Ascending aorta (tissue), 2 donors: ENCODE data around the gene PCDHA11. TPM values are rescaled to one million over a fixed set of nuclear protein-coding genes. Genes with fewer than 3 reads are reported as not detected.
"Not testable (repeated sequence)": the region's sequence is repeated elsewhere in the genome, so short reads cannot be mapped to it uniquely, and the experiment has no call there.

Experiments
- DNase-seq, 2 donors: peaks; one replicate each; pipeline ENCODE4 v3.0.0-alpha.2; 2019; ENCODE audit warnings: low spot score in 2 of 2
- H3K27ac ChIP-seq, 2 donors: fragments of 200-600 bp; sonication (generic); one replicate each; pipeline ENCODE4 v1.5.1; 2016 to 2017; ENCODE audit warnings: mild to moderate bottlenecking in 1 of 2
- H3K27me3 ChIP-seq: fragments of 200-600 bp; sonication (generic); one replicate; pipeline ENCODE4 v1.5.1; 2017
- H3K36me3 ChIP-seq, 2 donors: fragments of 200-600 bp; sonication (generic); one replicate each; pipeline ENCODE4 v1.5.1; 2016
- H3K4me1 ChIP-seq, 2 donors: fragments of 200-600 bp; sonication (generic); one replicate each; pipeline ENCODE4 v1.5.1; 2016 to 2017; ENCODE audit warnings: mild to moderate bottlenecking in 1 of 2
- H3K4me3 ChIP-seq, 2 donors: fragments of 200-600 bp; sonication (generic); one replicate each; pipeline ENCODE4 v1.5.1; 2016 to 2017; ENCODE audit warnings: mild to moderate bottlenecking in 1 of 2
- H3K9me3 ChIP-seq, 2 donors: fragments of 200-600 bp; sonication (generic); one replicate each; pipeline ENCODE4 v1.5.1; 2016
- CTCF ChIP-seq, 3 experiments: fragments of 200-600 bp in 2 of 3; fragments of 450-650 bp in 1 of 3; sonication (generic) in 2 of 3; IDR thresholded peaks; one replicate each; pipeline ENCODE4 v1.5.1; 2016 to 2019; ENCODE audit warnings: antibody characterized with exemption in 3 of 3, mild to moderate bottlenecking in 1 of 3, moderate library complexity in 1 of 3
- intact Hi-C: fragments of 100-400 bp; cut with DNase I; formaldehyde crosslinking; loops from one replicate; pipeline ENCODE4 v1.15.1; 2023
- total RNA-seq: library from RNA; depleted of rRNA; stranded (reverse); fragments of >200 nt; gene quantifications from one replicate; pipeline ENCODE4 v1.1.0, GENCODE V29; 2016

The PCDHA11 gene
- total RNA-seq, 1 donor from 2014 or later = not detected

GRCh38 chr5:140827704-140828361, 40.9 kb upstream of the PCDHA11 start, which contains the start of gene PCDHA6:
Gene PCDHA6 (plus strand): TSS chr5:140827960. CDS start chr5:140828092, 132 bp downstream.
- Histone ChIP-seq H3K9me3 (peaks cover 12 to 50% of the 10 kb centered on the region in 2 donors), H3K4me1 (no peaks in the 10 kb centered on the region), H3K4me3 (peak within 1 kb of the TSS in 1 of 2 donors; percentile 22), H3K36me3 (no peaks in the 10 kb centered on the region), H3K27me3 (no peaks in the 10 kb centered on the region), H3K27ac (no peak within 1 kb of the TSS)
- DNase-seq = no peak
- intact Hi-C loops = no loop called here
- TF ChIP-seq CTCF (IDR thresholded peaks at IDR 0.05) = peak in 1 of 3 experiments; percentile 6

- Histone ChIP-seq H3K4me3 (peak overlapping the region in 1 of 2 donors; percentile 22), H3K27ac (no peak overlapping the region), H3K4me1 (no peaks in the 10 kb centered on the region), H3K9me3 (peaks cover 9 to 54% of the 10 kb centered on the region in 2 donors), H3K36me3 (no peaks in the 10 kb centered on the region), H3K27me3 (no peaks in the 10 kb centered on the region)
- intact Hi-C loops = no loop called here
- DNase-seq = no peak
- TF ChIP-seq CTCF (IDR thresholded peaks at IDR 0.05) = no peak
Observed at GRCh38 chr5:140828362-140828737, 40.4 kb upstream of the PCDHA11 start.

- peaks cover 9 to 64% of the 10 kb centered on the region in 2 donors for H3K9me3 ChIP-seq
- H3K4me1 ChIP-seq, DNase-seq, H3K36me3 ChIP-seq, intact Hi-C loops, H3K27me3 ChIP-seq, H3K4me3 ChIP-seq, H3K27ac ChIP-seq: not testable (repeated sequence)
Observed at GRCh38 chr5:140829511-140830501, 39.0 kb upstream of the PCDHA11 start.

- no peaks in the 10 kb centered on the region for H3K36me3 ChIP-seq
- H3K27me3 ChIP-seq = no peaks in the 10 kb centered on the region
- no peak within 1 kb of the TSS for H3K27ac ChIP-seq
- H3K4me3 ChIP-seq = no peak within 1 kb of the TSS
- intact Hi-C loops = no loop called here
- H3K9me3 ChIP-seq = peaks cover 11 to 61% of the 10 kb centered on the region in 2 donors
- no peak for TF ChIP-seq CTCF (IDR thresholded peaks at IDR 0.05)
- no peak for DNase-seq
- no peaks in the 10 kb centered on the region for H3K4me1 ChIP-seq
Observed at GRCh38 chr5:140833993-140834392, 34.8 kb upstream of the PCDHA11 start, which contains the start of gene PCDHA7. Gene PCDHA7 (plus strand): TSS chr5:140834269. CDS start chr5:140834384, 115 bp downstream.

- H3K27ac ChIP-seq, intact Hi-C loops, H3K4me1 ChIP-seq, H3K36me3 ChIP-seq, H3K4me3 ChIP-seq, DNase-seq, H3K27me3 ChIP-seq: not testable (repeated sequence)
- H3K9me3 ChIP-seq = peaks cover 11 to 59% of the 10 kb centered on the region in 2 donors
Observed at GRCh38 chr5:140834439-140835008, 34.2 kb upstream of the PCDHA11 start.

GRCh38 chr5:140835622-140836510, 32.9 kb upstream of the PCDHA11 start:
- Histone ChIP-seq H3K27ac (no peak overlapping the region), H3K4me1 (no peaks in the 10 kb centered on the region), H3K4me3 (no peak overlapping the region), H3K27me3 (no peaks in the 10 kb centered on the region), H3K36me3 (no peaks in the 10 kb centered on the region), H3K9me3 (peaks cover 11 to 59% of the 10 kb centered on the region in 2 donors)
- TF ChIP-seq CTCF (IDR thresholded peaks at IDR 0.05) = no peak
- intact Hi-C loops = no loop called here
- no peak for DNase-seq
